ENCODE results near the gene SACS.

GRCh38 chr13:23468811-23469210 lies 35.3 kb upstream of the SACS start:
- TF ChIP-seq CTCF (IDR thresholded peaks at IDR 0.05; ENCODE audit: low read depth, low read length): no peak
- no peak for TF ChIP-seq EZH2phosphoT487 (IDR thresholded peaks at IDR 0.05; ENCODE audit: low read depth)
